Measurements from ENCODE around the gene MED31. TPM values are rescaled to one million over a fixed set of nuclear protein-coding genes. Genes with fewer than 3 reads are reported as not detected.
"Not testable (repeated sequence)": the region's sequence is repeated elsewhere in the genome, so short reads cannot be mapped to it uniquely, and the experiment has no call there.

The MED31 gene
- total RNA-seq, 1 experiment from 2014 or later = 18.8 TPM

GRCh38 chr17:6596941-6597340, 54.5 kb downstream of the MED31 start:
- Histone ChIP-seq H3K79me2 (ENCODE audit: low read length) (no peaks in the 10 kb centered on the region), H3K9me3 (ENCODE audit: low read length) (no peaks in the 10 kb centered on the region), H3K4me3 (ENCODE audit: low read length) (no peak overlapping the region), H3K27me3 (ENCODE audit: low read length) (no peaks in the 10 kb centered on the region), H3K9me2 (replicated peaks; ENCODE audit: low read length) (no peaks in the 10 kb centered on the region), H3K27ac (ENCODE audit: low read length) (no peak overlapping the region), H3K36me3 (ENCODE audit: low read depth, low read length) (peaks cover 17% of the 10 kb centered on the region), H2AFZ (ENCODE audit: low read length) (no peak overlapping the region), H3K4me1 (ENCODE audit: insufficient read depth, low read length) (peaks cover 9% of the 10 kb centered on the region), H3K9ac (ENCODE audit: low read length) (no peak overlapping the region), H3K4me2 (ENCODE audit: low read length) (no peak overlapping the region), H3F3A (ENCODE audit: low read length, unreplicated experiment) (no peaks in the 10 kb centered on the region), H4K20me1 (ENCODE audit: low read length) (no peaks in the 10 kb centered on the region)
- BruUV-seq (replicated peaks) = no TSS peak
- ATAC-seq = no peak
- intact Hi-C loops (cut with micrococcal nuclease) = no loop called here
- ChIA-PET CTCF (no interaction called here), POLR2A (ENCODE audit: unreplicated experiment) (no interaction called here)
- TF ChIP-seq CTCF (conservative IDR thresholded peaks at IDR 0.05; ENCODE audit: low read depth, low read length) (no peak), EZH2 (IDR thresholded peaks at IDR 0.05; ENCODE audit: low read length, unreplicated experiment) (no peak), EZH2phosphoT487 (IDR thresholded peaks at IDR 0.05; ENCODE audit: borderline replicate concordance, low read length) (no peak)
- no peak for DNase-seq

- Histone ChIP-seq H3K4me1 (ENCODE audit: insufficient read depth, low read length) (peaks cover 13% of the 10 kb centered on the region), H3K9me2 (replicated peaks; ENCODE audit: low read length) (no peaks in the 10 kb centered on the region), H3K36me3 (ENCODE audit: low read depth, low read length) (peaks cover 17% of the 10 kb centered on the region), H3K27ac (ENCODE audit: low read length) (no peak overlapping the region), H3F3A (ENCODE audit: low read length, unreplicated experiment) (no peaks in the 10 kb centered on the region), H2AFZ (ENCODE audit: low read length) (no peak overlapping the region), H4K20me1 (ENCODE audit: low read length) (no peaks in the 10 kb centered on the region), H3K9ac (ENCODE audit: low read length) (no peak overlapping the region), H3K9me3 (ENCODE audit: low read length) (no peaks in the 10 kb centered on the region), H3K27me3 (ENCODE audit: low read length) (no peaks in the 10 kb centered on the region), H3K79me2 (ENCODE audit: low read length) (no peaks in the 10 kb centered on the region), H3K4me3 (ENCODE audit: low read length) (no peak overlapping the region), H3K4me2 (ENCODE audit: low read length) (no peak overlapping the region)
- no peak for TF ChIP-seq EZH2 (IDR thresholded peaks at IDR 0.05; ENCODE audit: low read length, unreplicated experiment)
- TF ChIP-seq CTCF (conservative IDR thresholded peaks at IDR 0.05; ENCODE audit: low read depth, low read length) = no peak
- TF ChIP-seq EZH2phosphoT487 (IDR thresholded peaks at IDR 0.05; ENCODE audit: borderline replicate concordance, low read length) = no peak
- no peak for DNase-seq
- CTCF ChIA-PET = no interaction called here
- intact Hi-C loops (cut with micrococcal nuclease) = no loop called here
- ATAC-seq = no peak
- no TSS peak for BruUV-seq (replicated peaks)
- POLR2A ChIA-PET (ENCODE audit: unreplicated experiment) = no interaction called here
These were observed 54.9 kb downstream of the MED31 start for GRCh38 chr17:6596511-6596910.

- H2AFZ ChIP-seq (ENCODE audit: low read length) = no peak overlapping the region
- H3K9me3 ChIP-seq (ENCODE audit: low read length) = no peaks in the 10 kb centered on the region
- no peaks in the 10 kb centered on the region for H3K27me3 ChIP-seq (ENCODE audit: low read length)
- no peak overlapping the region for H3K4me3 ChIP-seq (ENCODE audit: low read length)
- H3K4me2 ChIP-seq (ENCODE audit: low read length) = no peak overlapping the region
- no peaks in the 10 kb centered on the region for H3K9me2 ChIP-seq (replicated peaks; ENCODE audit: low read length)
- no peak for TF ChIP-seq EZH2phosphoT487 (IDR thresholded peaks at IDR 0.05; ENCODE audit: borderline replicate concordance, low read length)
- TF ChIP-seq EZH2 (IDR thresholded peaks at IDR 0.05; ENCODE audit: low read length, unreplicated experiment) = no peak
- TF ChIP-seq CTCF (conservative IDR thresholded peaks at IDR 0.05; ENCODE audit: low read depth, low read length) = no peak
- H4K20me1 ChIP-seq (ENCODE audit: low read length) = no peaks in the 10 kb centered on the region
- intact Hi-C loops (cut with micrococcal nuclease) = no loop called here
- no TSS peak for BruUV-seq (replicated peaks)
- ChIA-PET CTCF (no interaction called here), POLR2A (ENCODE audit: unreplicated experiment) (no interaction called here)
- peaks cover 17% of the 10 kb centered on the region for H3K36me3 ChIP-seq (ENCODE audit: low read depth, low read length)
- ATAC-seq = no peak
- H3K9ac ChIP-seq (ENCODE audit: low read length) = no peak overlapping the region
- no peak overlapping the region for H3K27ac ChIP-seq (ENCODE audit: low read length)
- H3F3A ChIP-seq (ENCODE audit: low read length, unreplicated experiment) = no peaks in the 10 kb centered on the region
- no peaks in the 10 kb centered on the region for H3K79me2 ChIP-seq (ENCODE audit: low read length)
- no peak for DNase-seq
- H3K4me1 ChIP-seq (ENCODE audit: insufficient read depth, low read length) = peaks cover 18% of the 10 kb centered on the region
These were observed 55.3 kb downstream of the MED31 start for GRCh38 chr17:6596081-6596480.

- H3K9ac ChIP-seq (ENCODE audit: low read length); H4K20me1 ChIP-seq (ENCODE audit: low read length); H3F3A ChIP-seq (ENCODE audit: low read length, unreplicated experiment); intact Hi-C loops (cut with micrococcal nuclease); H3K27me3 ChIP-seq (ENCODE audit: low read length); BruUV-seq (replicated peaks); H3K4me2 ChIP-seq (ENCODE audit: low read length); H3K27ac ChIP-seq (ENCODE audit: low read length); H2AFZ ChIP-seq (ENCODE audit: low read length); H3K9me3 ChIP-seq (ENCODE audit: low read length); H3K9me2 ChIP-seq (replicated peaks; ENCODE audit: low read length); H3K79me2 ChIP-seq (ENCODE audit: low read length); CTCF ChIA-PET; DNase-seq; H3K4me3 ChIP-seq (ENCODE audit: low read length); ATAC-seq; POLR2A ChIA-PET (ENCODE audit: unreplicated experiment): not testable (repeated sequence)
- Histone ChIP-seq H3K4me1 (ENCODE audit: insufficient read depth, low read length) (peaks cover 20% of the 10 kb centered on the region), H3K36me3 (ENCODE audit: low read depth, low read length) (peaks cover 14% of the 10 kb centered on the region)
These were observed 58.0 kb downstream of the MED31 start for GRCh38 chr17:6593371-6593770.

Measured in PC-3 (cell line).